Keratinocyte (primary cell): ENCODE data around the gene MAGEH1.
A peak's percentile ranks its signal among the peaks of the same experiment; 100 is the strongest.

Experiments used
- CTCF ChIP-seq, 3 experiments: IDR thresholded peaks in 1 of 3; conservative IDR thresholded peaks in 1 of 3; optimal IDR thresholded peaks in 1 of 3; 2 replicates in 2 of 3; 3 replicates in 1 of 3; pipeline versions ENCODE3 to v1.5.1; 2011; ENCODE audit warnings: low read length in 3 of 3, mild to moderate bottlenecking in 3 of 3, moderate library complexity in 2 of 3, control low read depth in 1 of 3, inconsistent platforms in 1 of 3; ENCODE audit not compliant: insufficient read depth in 2 of 3; ENCODE audit errors: extremely low read depth in 1 of 3
- EZH2 ChIP-seq: IDR thresholded peaks from one replicate; pipeline ENCODE4 v1.6.1; 2012; ENCODE audit warnings: inconsistent platforms, mild to moderate bottlenecking, low read length, moderate library complexity

- TF ChIP-seq CTCF (optimal IDR thresholded peaks at IDR 0.05 in 1 of 3, IDR thresholded peaks at IDR 0.05 in 1 of 3, conservative IDR thresholded peaks at IDR 0.05 in 1 of 3; ENCODE audit: extremely low read depth in 1 of 3, insufficient read depth in 2 of 3, low read length in 3 of 3) (peak in 1 of 3 experiments; percentile 18), EZH2 (no peak)
These were observed 1.7 kb upstream of the MAGEH1 start for GRCh38 chrX:55450259-55450658.
